GM18502 (cell line): Measurements from ENCODE around the gene HEMGN.

ENCODE experiments used
- ATAC-seq: cut with Tn5 transposase; IDR thresholded peaks from one replicate; pipeline ENCODE4 v1.9.1; 2021; ENCODE audit warnings: mild to moderate bottlenecking; ENCODE audit not compliant: unreplicated experiment, poor library complexity

Gene HEMGN

GRCh38 chr9:97903177-97903576 is 34.8 kb downstream of the HEMGN start:
- ATAC-seq, result no peak

GRCh38 chr9:97900738-97901565 is 37.0 kb downstream of the HEMGN start:
- ATAC-seq, result no peak

- ATAC-seq, result no peak
Measured at GRCh38 chr9:97900103-97900737, 37.8 kb downstream of the HEMGN start.

- ATAC-seq, result no peak
Measured at GRCh38 chr9:97895695-97896332, 42.2 kb downstream of the HEMGN start.

GRCh38 chr9:97895211-97895610 is 42.8 kb downstream of the HEMGN start:
- ATAC-seq, result no peak

GRCh38 chr9:97892421-97892820 is 45.6 kb downstream of the HEMGN start:
- ATAC-seq, result no peak

GRCh38 chr9:97891736-97892135 is 46.2 kb downstream of the HEMGN start:
- ATAC-seq, result no peak

- ATAC-seq, result no peak
Measured at GRCh38 chr9:97889941-97890887, 47.8 kb downstream of the HEMGN start.

GRCh38 chr9:97880336-97880735 is 57.6 kb downstream of the HEMGN start:
- no peak for ATAC-seq
